GM18907 (cell line): ENCODE data around the gene PSG6.
"Not testable (repeated sequence)": the region's sequence is repeated elsewhere in the genome, so short reads cannot be mapped to it uniquely, and the experiment has no call there.

Source experiments
- ATAC-seq: cut with Tn5 transposase; IDR thresholded peaks from one replicate; pipeline ENCODE4 v1.9.1; 2021; ENCODE audit warnings: mild to moderate bottlenecking, moderate library complexity; ENCODE audit not compliant: unreplicated experiment

PSG6 gene

GRCh38 chr19:42917634-42918033, at the start of gene PSG6:
Gene PSG6, minus strand, starts transcription at chr19:42917894. Its CDS starts 102 bp downstream, at chr19:42917792.
- ATAC-seq, result not testable (repeated sequence)

GRCh38 chr19:42965176-42965575, 47.5 kb upstream of the PSG6 start:
- no peak for ATAC-seq

GRCh38 chr19:42961119-42961518, 43.4 kb upstream of the PSG6 start:
- ATAC-seq, result no peak

- not testable (repeated sequence) for ATAC-seq
Observed at GRCh38 chr19:42952126-42952525, 34.4 kb upstream of the PSG6 start.

- ATAC-seq, result not testable (repeated sequence)
Observed at GRCh38 chr19:42951476-42951875, 33.8 kb upstream of the PSG6 start.

- no peak for ATAC-seq
Observed at GRCh38 chr19:42942187-42942789, 24.6 kb upstream of the PSG6 start.

- ATAC-seq, result not testable (repeated sequence)
Observed at GRCh38 chr19:42937107-42937506, 19.4 kb upstream of the PSG6 start, which contains the start of gene PSG7. Gene PSG7, minus strand, starts transcription at chr19:42937207. Its CDS starts 131 bp downstream, at chr19:42937076.

GRCh38 chr19:42934726-42935125, 17.0 kb upstream of the PSG6 start:
- ATAC-seq, result not testable (repeated sequence)

GRCh38 chr19:42934183-42934582, 16.5 kb upstream of the PSG6 start:
- not testable (repeated sequence) for ATAC-seq

- not testable (repeated sequence) for ATAC-seq
Observed at GRCh38 chr19:42933412-42933811, 15.7 kb upstream of the PSG6 start.

GRCh38 chr19:42932485-42933101, 14.9 kb upstream of the PSG6 start:
- not testable (repeated sequence) for ATAC-seq

- ATAC-seq, result not testable (repeated sequence)
Observed at GRCh38 chr19:42930214-42930613, 12.5 kb upstream of the PSG6 start.

- ATAC-seq, result no peak
Observed at GRCh38 chr19:42928896-42929295, 11.2 kb upstream of the PSG6 start.

GRCh38 chr19:42926781-42927180, 9.1 kb upstream of the PSG6 start:
- no peak for ATAC-seq

GRCh38 chr19:42923106-42923505, 5.4 kb upstream of the PSG6 start:
- ATAC-seq, result not testable (repeated sequence)

- ATAC-seq, result not testable (repeated sequence)
Observed at GRCh38 chr19:42920971-42921370, 3.3 kb upstream of the PSG6 start.

GRCh38 chr19:42919757-42920079, 2.0 kb upstream of the PSG6 start:
- ATAC-seq, result no peak

GRCh38 chr19:42919070-42919756, 1.5 kb upstream of the PSG6 start:
- not testable (repeated sequence) for ATAC-seq

- not testable (repeated sequence) for ATAC-seq
Observed at GRCh38 chr19:42918377-42919069, 829 bp upstream of the PSG6 start.

- not testable (repeated sequence) for ATAC-seq
Observed at GRCh38 chr19:42916931-42917330, 763 bp downstream of the PSG6 start.

GRCh38 chr19:42913516-42913915, 4.2 kb downstream of the PSG6 start:
- not testable (repeated sequence) for ATAC-seq
